Liver (tissue), 9 donors: ENCODE measurements around the gene MANBA. TPM values are rescaled to one million over a fixed set of nuclear protein-coding genes. Genes with fewer than 3 reads are reported as not detected.

ENCODE experiments used
- DNase-seq: peaks from one replicate; pipeline ENCODE4 v3.0.0-alpha.2; 2017; ENCODE audit warnings: low spot score
- H3K27ac ChIP-seq, 2 donors: one replicate each; pipeline ENCODE4 v1.7.0; 2013; ENCODE audit warnings: inconsistent platforms in 2 of 2, low read length in 2 of 2, control low read depth in 1 of 2, low read depth in 1 of 2, mild to moderate bottlenecking in 1 of 2
- H3K27me3 ChIP-seq, 4 donors: one replicate each; pipeline versions ENCODE4 v1.6.1 to v1.7.0; 2013; ENCODE audit warnings: low read length in 3 of 4, inconsistent platforms in 1 of 4, mild to moderate bottlenecking in 1 of 4, moderate library complexity in 1 of 4; ENCODE audit not compliant: control insufficient read depth in 4 of 4, insufficient read depth in 4 of 4
- H3K36me3 ChIP-seq, 4 donors: one replicate each; pipeline versions ENCODE4 v1.6.1 to v1.7.0; 2013; ENCODE audit warnings: low read length in 3 of 4, mild to moderate bottlenecking in 3 of 4, low read depth in 1 of 4, moderate library complexity in 1 of 4; ENCODE audit not compliant: control insufficient read depth in 4 of 4, insufficient read depth in 3 of 4
- H3K4me1 ChIP-seq, 4 donors: one replicate each; pipeline versions ENCODE4 v1.6.1 to v1.7.0; 2013; ENCODE audit warnings: low read length in 3 of 4, mild to moderate bottlenecking in 3 of 4, moderate library complexity in 1 of 4; ENCODE audit not compliant: control insufficient read depth in 4 of 4, insufficient read depth in 4 of 4
- H3K4me3 ChIP-seq, 3 donors: one replicate each; pipeline versions ENCODE4 v1.6.1 to v1.7.0; 2013; ENCODE audit warnings: low read length in 3 of 3, control low read depth in 1 of 3, low read depth in 1 of 3, mild to moderate bottlenecking in 1 of 3
- H3K9ac ChIP-seq, 2 donors: one replicate each; pipeline ENCODE4 v1.7.0; 2013; ENCODE audit warnings: low read length in 2 of 2, mild to moderate bottlenecking in 2 of 2, moderate library complexity in 2 of 2, control low read depth in 1 of 2, low read depth in 1 of 2
- H3K9me3 ChIP-seq, 4 donors: one replicate each; pipeline versions ENCODE4 v1.6.1 to v1.7.0; 2013; ENCODE audit warnings: low read length in 3 of 4; ENCODE audit not compliant: control insufficient read depth in 4 of 4
- EGR1 ChIP-seq, 2 donors: IDR thresholded peaks; 2 replicates each; pipeline ENCODE4 v1.6.1; 2016 to 2018; ENCODE audit warnings: antibody characterized with exemption in 2 of 2, low read depth in 2 of 2
- FOXA1 ChIP-seq: IDR thresholded peaks from 2 replicates; pipeline ENCODE4 v1.6.1; 2016; ENCODE audit warnings: antibody characterized with exemption
- FOXA2 ChIP-seq: IDR thresholded peaks from 2 replicates; pipeline ENCODE4 v1.6.1; 2016; ENCODE audit warnings: antibody characterized with exemption
- GABPA ChIP-seq, 2 donors: IDR thresholded peaks in 1 of 2; conservative IDR thresholded peaks in 1 of 2; 2 replicates each; pipeline ENCODE4 v1.6.1; 2016; ENCODE audit warnings: antibody characterized with exemption in 2 of 2, mild to moderate bottlenecking in 1 of 2, moderate library complexity in 1 of 2
- HNF4A ChIP-seq, 2 donors: conservative IDR thresholded peaks; 2 replicates each; pipeline ENCODE4 v1.6.1; 2016; ENCODE audit warnings: antibody characterized with exemption in 2 of 2, mild to moderate bottlenecking in 2 of 2
- HNF4G ChIP-seq: IDR thresholded peaks from 2 replicates; pipeline ENCODE4 v1.6.1; 2016; ENCODE audit warnings: antibody characterized with exemption
- JUND ChIP-seq, 2 donors: IDR thresholded peaks; 2 replicates each; pipeline ENCODE4 v1.6.1; 2016; ENCODE audit warnings: antibody characterized with exemption in 2 of 2
- NR2F2 ChIP-seq: IDR thresholded peaks from 2 replicates; pipeline ENCODE4 v1.6.1; 2016; ENCODE audit warnings: antibody characterized with exemption
- RAD21 ChIP-seq, 2 donors: IDR thresholded peaks; 2 replicates each; pipeline ENCODE4 v1.6.1; 2016; ENCODE audit warnings: antibody characterized with exemption in 2 of 2, mild to moderate bottlenecking in 2 of 2
- REST ChIP-seq: IDR thresholded peaks from 2 replicates; pipeline ENCODE4 v1.6.1; 2016; ENCODE audit warnings: antibody characterized with exemption, mild to moderate bottlenecking
- RXRA ChIP-seq, 2 donors: IDR thresholded peaks; 2 replicates each; pipeline ENCODE4 v1.6.1; 2017 to 2018; ENCODE audit warnings: antibody characterized with exemption in 2 of 2, mild to moderate bottlenecking in 1 of 2
- SP1 ChIP-seq: IDR thresholded peaks from 2 replicates; pipeline ENCODE4 v1.6.1; 2018; ENCODE audit warnings: antibody characterized with exemption, mild to moderate bottlenecking
- TAF1 ChIP-seq: conservative IDR thresholded peaks from 2 replicates; pipeline ENCODE4 v1.6.1; 2016; ENCODE audit warnings: antibody characterized with exemption, mild to moderate bottlenecking
- YY1 ChIP-seq: IDR thresholded peaks from 2 replicates; pipeline ENCODE4 v1.6.1; 2016; ENCODE audit warnings: antibody characterized with exemption, mild to moderate bottlenecking
- WGBS: extraction: QIAGEN DNeasy Blood & Tissue Kit; methylation state at CpG from one replicate; pipeline ENCODE4 v1.1.7; 2013; 5-methylcytosine and 5-hydroxymethylcytosine counted together
- polyA plus RNA-seq, 2 donors: library from polyadenylated mRNA; stranded (reverse) in 1 of 2; unstranded in 1 of 2; fragments of 200-250 nt in 1 of 2; fragments of >200 nt in 1 of 2; fragmentation: Nextera tagmentation in 1 of 2; extraction: Ambion mirVana in 1 of 2; gene quantifications; one replicate each; pipeline versions ENCODE4 v1.2.1 to v1.2.3, GENCODE V29; 2013 to 2015
- total RNA-seq, 2 donors: library from RNA; depleted of rRNA; stranded (reverse); fragments of >200 nt; gene quantifications; one replicate each; pipeline ENCODE4 v1.2.3, GENCODE V29; 2014
- TF ChIP-seq, protein P1 (sequence below): fragments of 150-350 bp; IDR thresholded peaks from 2 replicates; pipeline ENCODE4 v1.5.1; 2017; ENCODE audit warnings: improper control_type of control experiment, low read depth, low read length; ENCODE audit not compliant: missing input control
- TF ChIP-seq, protein P2 (sequence below): IDR thresholded peaks from 2 replicates; pipeline ENCODE4 v1.6.1; 2016; ENCODE audit warnings: antibody characterized with exemption
- TF ChIP-seq, protein P3 (sequence below): IDR thresholded peaks from 2 replicates; pipeline ENCODE4 v1.6.1; 2016; ENCODE audit warnings: antibody characterized with exemption
- donor health status: healthy.
- donor health status: healthy.
- donor health status: healthy.
- donor health status: healthy.
- donor health status: healthy.

Gene MANBA
- total and polyA plus RNA-seq, 4 donors = 7.1 to 24.2 (median 15.5) TPM

- Histone ChIP-seq H3K27me3 (no peaks in the 10 kb centered on the region), H3K4me1 (no peaks in the 10 kb centered on the region), H3K36me3 (peaks cover 15 to 80% (median 68%) of the 10 kb centered on the region in 4 donors), H3K9me3 (no peaks in the 10 kb centered on the region), H3K4me3 (no peak overlapping the region), H3K27ac (peak overlapping the region in 1 of 2 donors; percentile 11), H3K9ac (no peak overlapping the region)
- DNase-seq = no peak
- 97% methylated on average over 2 of the region's 2 CpGs for WGBS
- no peak for TF ChIP-seq RXRA (IDR thresholded peaks at IDR 0.05)
- no peak for TF ChIP-seq FOXA2
- TF ChIP-seq, protein P1, sequence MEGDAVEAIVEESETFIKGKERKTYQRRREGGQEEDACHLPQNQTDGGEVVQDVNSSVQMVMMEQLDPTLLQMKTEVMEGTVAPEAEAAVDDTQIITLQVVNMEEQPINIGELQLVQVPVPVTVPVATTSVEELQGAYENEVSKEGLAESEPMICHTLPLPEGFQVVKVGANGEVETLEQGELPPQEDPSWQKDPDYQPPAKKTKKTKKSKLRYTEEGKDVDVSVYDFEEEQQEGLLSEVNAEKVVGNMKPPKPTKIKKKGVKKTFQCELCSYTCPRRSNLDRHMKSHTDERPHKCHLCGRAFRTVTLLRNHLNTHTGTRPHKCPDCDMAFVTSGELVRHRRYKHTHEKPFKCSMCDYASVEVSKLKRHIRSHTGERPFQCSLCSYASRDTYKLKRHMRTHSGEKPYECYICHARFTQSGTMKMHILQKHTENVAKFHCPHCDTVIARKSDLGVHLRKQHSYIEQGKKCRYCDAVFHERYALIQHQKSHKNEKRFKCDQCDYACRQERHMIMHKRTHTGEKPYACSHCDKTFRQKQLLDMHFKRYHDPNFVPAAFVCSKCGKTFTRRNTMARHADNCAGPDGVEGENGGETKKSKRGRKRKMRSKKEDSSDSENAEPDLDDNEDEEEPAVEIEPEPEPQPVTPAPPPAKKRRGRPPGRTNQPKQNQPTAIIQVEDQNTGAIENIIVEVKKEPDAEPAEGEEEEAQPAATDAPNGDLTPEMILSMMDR = no peak
- TF ChIP-seq RAD21 (IDR thresholded peaks at IDR 0.05) = no peak
- TF ChIP-seq, protein P2, sequence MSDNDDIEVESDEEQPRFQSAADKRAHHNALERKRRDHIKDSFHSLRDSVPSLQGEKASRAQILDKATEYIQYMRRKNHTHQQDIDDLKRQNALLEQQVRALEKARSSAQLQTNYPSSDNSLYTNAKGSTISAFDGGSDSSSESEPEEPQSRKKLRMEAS = no peak
Measured at GRCh38 chr4:102612210-102612609, 148.6 kb downstream of the MANBA start.

GRCh38 chr4:102610476-102610875, 150.3 kb downstream of the MANBA start:
- no peak for DNase-seq
- Histone ChIP-seq H3K4me1 (no peaks in the 10 kb centered on the region), H3K27ac (no peak overlapping the region), H3K36me3 (peaks cover 12 to 84% (median 73%) of the 10 kb centered on the region in 4 donors), H3K9ac (no peak overlapping the region), H3K9me3 (no peaks in the 10 kb centered on the region), H3K4me3 (no peak overlapping the region), H3K27me3 (no peaks in the 10 kb centered on the region)
- TF ChIP-seq GABPA (IDR thresholded peaks at IDR 0.05 in 1 of 2, conservative IDR thresholded peaks at IDR 0.05 in 1 of 2) (no peak), NR2F2 (no peak), FOXA1 (no peak), JUND (IDR thresholded peaks at IDR 0.05) (no peak), RAD21 (IDR thresholded peaks at IDR 0.05) (no peak), TAF1 (no peak), RXRA (IDR thresholded peaks at IDR 0.05) (no peak), EGR1 (IDR thresholded peaks at IDR 0.05; ENCODE audit: low read depth in 2 of 2) (no peak), SP1 (no peak), REST (no peak), HNF4A (conservative IDR thresholded peaks at IDR 0.05) (no peak), HNF4G (no peak), YY1 (no peak), FOXA2 (no peak)
- TF ChIP-seq, protein P3, sequence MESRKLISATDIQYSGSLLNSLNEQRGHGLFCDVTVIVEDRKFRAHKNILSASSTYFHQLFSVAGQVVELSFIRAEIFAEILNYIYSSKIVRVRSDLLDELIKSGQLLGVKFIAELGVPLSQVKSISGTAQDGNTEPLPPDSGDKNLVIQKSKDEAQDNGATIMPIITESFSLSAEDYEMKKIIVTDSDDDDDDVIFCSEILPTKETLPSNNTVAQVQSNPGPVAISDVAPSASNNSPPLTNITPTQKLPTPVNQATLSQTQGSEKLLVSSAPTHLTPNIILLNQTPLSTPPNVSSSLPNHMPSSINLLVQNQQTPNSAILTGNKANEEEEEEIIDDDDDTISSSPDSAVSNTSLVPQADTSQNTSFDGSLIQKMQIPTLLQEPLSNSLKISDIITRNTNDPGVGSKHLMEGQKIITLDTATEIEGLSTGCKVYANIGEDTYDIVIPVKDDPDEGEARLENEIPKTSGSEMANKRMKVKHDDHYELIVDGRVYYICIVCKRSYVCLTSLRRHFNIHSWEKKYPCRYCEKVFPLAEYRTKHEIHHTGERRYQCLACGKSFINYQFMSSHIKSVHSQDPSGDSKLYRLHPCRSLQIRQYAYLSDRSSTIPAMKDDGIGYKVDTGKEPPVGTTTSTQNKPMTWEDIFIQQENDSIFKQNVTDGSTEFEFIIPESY = no peak
- TF ChIP-seq, protein P1 = no peak
- TF ChIP-seq, protein P2 = no peak
- WGBS = 75% methylated on average over 3 of the region's 3 CpGs
